Cardiac muscle cell (in vitro differentiated cells and primary cell): Measurements from ENCODE around the gene EPB41L2. TPM values are rescaled to one million over a fixed set of nuclear protein-coding genes. Genes with fewer than 3 reads are reported as not detected.

Experiments
- DNase-seq, 2 donors: peaks; one replicate each; pipeline versions ENCODE4 v3.0.0 to v3.0.0-alpha.2; 2010 to 2017; ENCODE audit warnings: low read depth in 1 of 2, low spot score in 1 of 2
- H3K27ac ChIP-seq: fragments of 200-600 bp; sonication (generic); 2 replicates; pipeline ENCODE4 v1.5.1; 2016
- H3K27me3 ChIP-seq: fragments of 200-600 bp; sonication (generic); 2 replicates; pipeline ENCODE4 v1.6.0; 2016; ENCODE audit warnings: control low read depth
- H3K36me3 ChIP-seq: fragments of 200-600 bp; sonication (generic); 2 replicates; pipeline ENCODE4 v1.5.1; 2016; ENCODE audit warnings: control low read depth
- H3K4me1 ChIP-seq: fragments of 200-600 bp; sonication (generic); 2 replicates; pipeline ENCODE4 v1.8.1; 2017; ENCODE audit warnings: low read depth, mild to moderate bottlenecking, mixed run types
- H3K4me3 ChIP-seq: fragments of 200-600 bp; sonication (generic); 2 replicates; pipeline ENCODE4 v1.5.1; 2016; ENCODE audit warnings: mild to moderate bottlenecking
- H3K9me3 ChIP-seq: fragments of 200-600 bp; sonication (generic); 2 replicates; pipeline ENCODE4 v1.5.1; 2017; ENCODE audit warnings: low read depth, mild to moderate bottlenecking, control low read depth
- CTCF ChIP-seq: IDR thresholded peaks from 2 replicates; pipeline ENCODE4 v1.5.1; 2012; ENCODE audit warnings: low read depth, mild to moderate bottlenecking, low read length
- polyA plus RNA-seq: library from polyadenylated mRNA; unstranded; fragments of >200 nt; fragmentation: Nextera tagmentation; extraction: Ambion mirVana; gene quantifications from 2 replicates; pipeline ENCODE4 v1.2.1, GENCODE V29; 2016
- total RNA-seq: library from RNA; depleted of rRNA; stranded (reverse); fragments of >200 nt; gene quantifications from 2 replicates; pipeline ENCODE4 v1.2.3, GENCODE V29; 2016

EPB41L2 gene
- total and polyA plus RNA-seq, 2 experiments from 2014 or later: 11.0 to 24.0 TPM

GRCh38 chr6:130932438-130932837, 130.6 kb downstream of the EPB41L2 start:
- Histone ChIP-seq H3K27me3 (no peaks in the 10 kb centered on the region), H3K9me3 (no peaks in the 10 kb centered on the region), H3K4me1 (peaks cover 7% of the 10 kb centered on the region), H3K4me3 (no peak overlapping the region), H3K36me3 (no peaks in the 10 kb centered on the region), H3K27ac (no peak overlapping the region)
- no peak for TF ChIP-seq CTCF
- peak in 1 of 2 donors; percentile 43 for DNase-seq

GRCh38 chr6:130931683-130932082, 131.4 kb downstream of the EPB41L2 start:
- no peaks in the 10 kb centered on the region for H3K27me3 ChIP-seq
- H3K36me3 ChIP-seq: no peaks in the 10 kb centered on the region
- no peaks in the 10 kb centered on the region for H3K9me3 ChIP-seq
- no peak for TF ChIP-seq CTCF
- no peak overlapping the region for H3K4me3 ChIP-seq
- peaks cover 7% of the 10 kb centered on the region for H3K4me1 ChIP-seq
- no peak for DNase-seq
- H3K27ac ChIP-seq: no peak overlapping the region

- Histone ChIP-seq H3K4me1 (peaks cover 7% of the 10 kb centered on the region), H3K27me3 (no peaks in the 10 kb centered on the region), H3K27ac (no peak overlapping the region), H3K9me3 (no peaks in the 10 kb centered on the region), H3K36me3 (no peaks in the 10 kb centered on the region), H3K4me3 (no peak overlapping the region)
- no peak for TF ChIP-seq CTCF
- DNase-seq: peak in 1 of 2 donors; percentile 73
Measured at GRCh38 chr6:130929036-130929678, 133.9 kb downstream of the EPB41L2 start.

- Histone ChIP-seq H3K9me3 (no peaks in the 10 kb centered on the region), H3K4me3 (no peak overlapping the region), H3K27ac (no peak overlapping the region), H3K36me3 (no peaks in the 10 kb centered on the region), H3K4me1 (peaks cover 6% of the 10 kb centered on the region), H3K27me3 (no peaks in the 10 kb centered on the region)
- no peak for DNase-seq
- TF ChIP-seq CTCF: no peak
Measured at GRCh38 chr6:130928158-130928912, 134.7 kb downstream of the EPB41L2 start.

- no peak overlapping the region for H3K27ac ChIP-seq
- no peak for DNase-seq
- no peaks in the 10 kb centered on the region for H3K4me1 ChIP-seq
- no peak overlapping the region for H3K4me3 ChIP-seq
- no peaks in the 10 kb centered on the region for H3K36me3 ChIP-seq
- H3K9me3 ChIP-seq: no peaks in the 10 kb centered on the region
- no peaks in the 10 kb centered on the region for H3K27me3 ChIP-seq
- TF ChIP-seq CTCF: no peak
Measured at GRCh38 chr6:130927305-130927704, 135.7 kb downstream of the EPB41L2 start.
